DLD1 (cell line): Measurements from ENCODE around the gene PRRT2.

Source experiments
- in situ Hi-C: cut with HindIII; loops from 2 replicates; pipeline ENCODE4 v1.10.0; 2017; ENCODE audit warnings: low sequenced_read_pairs

The PRRT2 gene

DNA sequence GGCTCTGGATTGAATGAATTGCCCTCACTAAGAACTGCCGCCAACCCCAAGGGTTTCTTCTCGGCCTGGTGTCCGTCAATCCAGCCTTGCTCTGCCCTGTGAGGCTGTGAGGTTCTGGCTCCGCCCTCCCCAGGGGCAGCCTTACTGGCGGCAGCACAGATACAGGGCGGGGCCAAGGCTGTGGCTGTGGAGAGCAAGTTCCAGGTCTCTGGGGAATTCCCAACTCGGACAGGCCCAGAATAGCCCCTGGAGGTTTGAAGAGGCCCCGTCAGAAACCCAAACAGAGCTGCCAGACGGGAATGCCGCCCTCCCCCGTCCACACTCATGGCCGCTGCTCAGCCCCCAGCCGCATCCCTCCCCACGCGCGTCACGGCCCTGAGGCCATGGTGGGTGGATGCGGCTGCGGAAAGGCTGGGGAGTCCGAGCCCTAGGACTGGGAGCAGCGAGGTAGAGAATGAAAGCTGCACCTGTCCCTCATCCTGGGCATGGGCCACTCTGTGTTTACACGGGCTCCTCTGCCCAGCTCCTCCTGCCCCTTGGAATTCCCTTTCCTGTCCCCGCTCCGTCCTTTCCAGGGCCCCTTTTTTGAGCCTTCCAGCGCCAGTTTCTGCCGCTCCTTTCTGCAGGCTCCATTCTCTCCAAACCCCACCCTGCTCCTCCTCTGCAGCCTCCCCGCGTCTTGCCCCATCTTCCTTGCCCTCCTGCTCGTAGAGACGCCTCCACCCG is 660 bp upstream of the PRRT2 start:
- in situ Hi-C loops: no loop called here

DNA sequence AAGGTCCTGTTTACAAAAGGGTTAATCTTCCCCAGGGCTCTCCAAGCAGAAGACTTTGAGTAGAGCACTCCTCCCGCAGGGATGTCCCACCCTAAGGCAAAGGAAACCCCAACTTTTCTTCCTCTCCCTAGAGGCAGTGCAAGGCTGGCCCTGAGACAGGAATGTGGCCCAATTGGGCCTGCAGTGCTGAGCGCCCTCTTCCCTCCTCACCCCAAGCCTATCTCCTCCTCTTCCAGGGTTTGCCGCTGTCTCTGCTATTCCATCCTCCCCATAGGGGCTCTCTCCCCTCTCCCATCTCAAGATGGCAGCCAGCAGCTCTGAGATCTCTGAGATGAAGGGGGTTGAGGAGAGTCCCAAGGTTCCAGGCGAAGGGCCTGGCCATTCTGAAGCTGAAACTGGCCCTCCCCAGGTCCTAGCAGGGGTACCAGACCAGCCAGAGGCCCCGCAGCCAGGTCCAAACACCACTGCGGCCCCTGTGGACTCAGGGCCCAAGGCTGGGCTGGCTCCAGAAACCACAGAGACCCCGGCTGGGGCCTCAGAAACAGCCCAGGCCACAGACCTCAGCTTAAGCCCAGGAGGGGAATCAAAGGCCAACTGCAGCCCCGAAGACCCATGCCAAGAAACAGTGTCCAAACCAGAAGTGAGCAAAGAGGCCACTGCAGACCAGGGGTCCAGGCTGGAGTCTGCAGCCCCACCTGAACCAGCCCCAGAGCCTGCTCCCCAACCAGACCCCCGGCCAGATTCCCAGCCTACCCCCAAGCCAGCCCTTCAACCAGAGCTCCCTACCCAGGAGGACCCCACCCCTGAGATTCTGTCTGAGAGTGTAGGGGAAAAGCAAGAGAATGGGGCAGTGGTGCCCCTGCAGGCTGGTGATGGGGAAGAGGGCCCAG is 1.0 kb downstream of the PRRT2 start:
- in situ Hi-C loops: no loop called here

GRCh38 chr16:29813644-29814562 is 1.9 kb downstream of the PRRT2 start:
- in situ Hi-C loops: no loop called here

- in situ Hi-C loops: no loop called here
Observed at GRCh38 chr16:29814592-29814991, 2.6 kb downstream of the PRRT2 start.

DNA sequence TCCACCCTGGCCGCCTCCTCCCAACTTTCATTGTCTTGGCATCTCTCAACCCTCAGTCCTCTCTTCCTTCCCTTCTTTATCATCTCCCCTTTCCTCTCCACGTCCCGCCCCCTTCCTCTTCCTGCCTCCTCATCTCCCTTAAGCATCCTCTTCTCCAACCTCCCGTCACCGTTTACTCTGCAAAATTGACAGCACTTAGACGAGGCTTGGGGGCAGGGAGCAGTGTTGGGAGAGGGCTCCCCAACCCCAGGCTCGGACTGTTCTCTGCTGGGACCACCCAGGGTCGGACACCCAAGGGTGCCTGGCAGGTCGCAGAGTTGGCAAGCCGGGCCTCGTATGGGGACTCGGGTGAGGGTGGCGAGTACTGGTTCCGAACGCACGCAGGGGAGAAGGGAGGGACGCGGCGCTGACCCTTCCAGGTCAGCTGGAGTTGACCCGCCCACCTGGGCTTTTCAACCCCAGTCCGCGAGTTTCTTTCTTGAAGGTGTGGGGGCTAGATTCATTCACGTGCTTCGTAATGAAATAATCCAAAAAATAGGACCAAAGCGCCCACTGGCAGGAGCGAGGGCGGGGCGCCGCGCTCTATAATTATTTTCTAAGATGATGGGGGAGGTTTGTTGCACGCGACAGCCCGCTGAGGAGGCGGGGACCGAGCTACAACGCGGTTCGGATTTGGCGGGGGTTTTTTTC is 3.2 kb downstream of the PRRT2 start:
- in situ Hi-C loops: no loop called here

DNA sequence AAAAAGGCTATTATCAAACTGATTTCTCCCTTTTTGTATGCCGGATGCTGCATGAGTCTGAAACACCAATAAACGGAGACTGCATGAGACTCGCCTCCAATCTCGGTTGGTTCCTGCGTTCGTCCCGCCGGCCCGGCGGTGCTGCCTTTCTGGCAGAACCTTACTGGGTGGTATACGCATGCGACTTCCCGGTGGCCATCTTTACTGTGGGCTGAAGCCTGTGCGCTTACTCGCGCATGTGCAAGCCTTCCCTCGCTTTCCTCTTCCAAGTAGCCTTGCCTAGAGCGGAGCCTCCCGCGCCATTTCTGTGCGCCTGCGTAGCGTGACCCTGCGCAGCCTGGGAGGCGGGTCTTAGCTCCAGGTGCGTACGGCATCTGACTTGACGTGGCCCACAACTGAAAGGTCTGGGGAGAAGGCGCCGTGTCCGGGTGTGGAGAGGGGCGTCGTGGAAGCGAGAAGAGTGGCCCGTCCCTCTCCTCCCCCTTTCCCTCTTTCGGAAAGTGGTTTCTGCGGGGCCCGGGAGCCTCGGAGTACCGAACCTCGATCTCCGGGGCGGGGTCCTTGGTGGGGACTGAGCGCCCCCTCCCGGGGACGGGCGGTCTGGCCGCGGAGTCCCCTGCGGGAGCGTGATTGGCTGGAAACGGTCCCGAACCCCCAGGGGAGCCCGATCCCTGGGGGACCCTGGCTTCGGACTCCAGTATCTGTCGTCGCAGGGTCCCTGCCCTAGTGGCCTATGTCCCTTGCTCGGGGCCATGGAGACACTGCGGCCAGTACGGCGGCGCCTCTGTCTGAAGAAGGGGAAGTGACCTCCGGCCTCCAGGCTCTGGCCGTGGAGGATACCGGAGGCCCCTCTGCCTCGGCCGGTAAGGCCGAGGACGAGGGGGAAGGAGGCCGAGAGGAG is 4.0 kb downstream of the PRRT2 start, which contains the start of gene PAGR1:
Gene PAGR1, plus strand, starts transcription at position 360 of the 901 bp plus-strand sequence. Its CDS starts 374 bp downstream, at position 734.
- in situ Hi-C loops: no loop called here

GRCh38 chr16:29816694-29817441 is 4.9 kb downstream of the PRRT2 start:
- in situ Hi-C loops: no loop called here

DNA sequence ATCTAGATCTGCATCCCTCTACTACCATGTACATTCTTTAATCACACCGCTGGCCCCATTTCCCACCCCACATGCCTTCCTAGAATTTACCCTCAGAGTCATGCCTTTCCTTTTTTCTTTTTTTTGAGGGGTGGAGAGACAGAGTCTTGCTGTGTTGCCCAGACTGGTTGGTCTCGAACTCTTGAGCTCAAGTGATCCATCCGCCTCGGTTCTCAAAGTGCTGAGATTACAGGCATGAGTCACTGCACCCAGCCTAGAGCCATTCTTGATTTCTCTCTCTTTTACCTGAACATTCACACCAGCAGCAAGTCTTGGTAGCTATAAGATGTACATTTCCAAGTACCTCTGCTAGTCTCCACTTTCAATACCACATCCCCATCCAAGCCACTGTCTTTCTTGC is 6.1 kb downstream of the PRRT2 start:
- in situ Hi-C loops: no loop called here

- in situ Hi-C loops: no loop called here
Observed at GRCh38 chr16:29819506-29819905, 7.5 kb downstream of the PRRT2 start.

DNA sequence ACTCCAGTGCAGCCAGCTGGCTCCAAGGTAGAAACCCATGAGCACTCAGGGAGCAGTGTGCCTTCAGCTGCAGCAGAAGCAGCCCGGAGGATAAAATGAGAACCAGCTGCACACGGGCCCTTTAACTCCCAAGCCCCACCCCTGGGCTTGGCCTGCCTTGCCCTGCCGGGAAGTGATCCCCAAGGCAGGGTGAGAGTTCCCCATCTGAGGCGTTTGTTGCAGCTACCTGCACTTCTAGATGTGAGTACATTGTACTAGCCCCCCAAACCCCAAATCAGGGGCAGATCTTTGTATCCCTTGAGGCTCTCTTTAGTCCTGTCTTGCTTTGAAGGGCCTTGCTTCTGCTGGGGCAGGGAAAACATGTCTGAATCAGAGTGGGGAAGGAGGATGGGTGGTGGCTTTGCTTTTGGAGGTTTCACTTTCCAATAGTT is 8.3 kb downstream of the PRRT2 start, which contains the start of gene MVP:
Gene MVP, plus strand, starts transcription at position 192 of the 431 bp plus-strand sequence. CDS start 10,088 bp downstream, outside the sequence.
- in situ Hi-C loops: no loop called here

- in situ Hi-C loops: no loop called here
Observed at GRCh38 chr16:29820730-29821642, 9.0 kb downstream of the PRRT2 start.

DNA sequence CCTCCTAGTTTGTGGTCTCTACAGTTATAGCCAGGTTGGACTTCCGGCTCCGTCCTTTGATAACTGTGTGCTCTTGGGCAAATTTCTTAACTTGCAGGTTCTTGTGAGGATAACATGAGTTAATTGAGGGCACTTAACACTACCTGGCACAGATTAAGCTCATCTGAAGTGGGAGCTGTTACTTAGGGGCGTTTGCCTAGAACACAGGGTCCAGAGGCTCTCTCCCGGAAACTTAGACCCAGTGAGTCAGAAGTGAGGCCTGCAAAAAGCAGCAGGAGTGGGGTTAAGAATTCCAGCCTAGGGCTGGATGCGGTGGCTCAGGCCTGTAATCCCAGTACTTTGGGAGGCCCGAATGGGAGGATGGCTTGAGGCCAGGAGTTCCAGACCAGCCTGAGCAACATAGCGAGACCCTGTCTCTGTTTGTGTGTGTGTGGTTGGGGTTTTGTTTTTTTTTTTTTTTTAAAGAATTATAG is 9.7 kb downstream of the PRRT2 start:
- in situ Hi-C loops: no loop called here

GRCh38 chr16:29824589-29825144 is 12.7 kb downstream of the PRRT2 start:
- in situ Hi-C loops: no loop called here

- in situ Hi-C loops: no loop called here
Observed at GRCh38 chr16:29825145-29826044, 13.4 kb downstream of the PRRT2 start.

DNA sequence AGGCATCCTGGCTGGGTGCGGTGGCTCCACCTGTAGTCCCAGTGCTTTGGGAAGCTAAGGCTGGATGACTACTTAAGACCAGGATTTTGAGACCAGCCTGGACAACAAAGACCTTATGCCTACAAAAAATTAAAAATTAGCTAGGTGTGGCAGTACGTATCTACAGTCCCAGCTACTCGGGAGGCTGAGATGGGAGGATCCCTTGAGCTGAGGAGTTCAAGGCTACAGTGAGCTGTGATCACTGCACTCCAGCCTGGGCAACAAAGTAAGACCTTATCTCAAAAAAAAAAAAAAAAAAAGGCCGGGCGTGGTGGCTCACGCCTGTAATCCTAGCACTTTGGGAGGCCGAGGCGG is 14.3 kb downstream of the PRRT2 start:
- in situ Hi-C loops: no loop called here

- in situ Hi-C loops: no loop called here
Observed at GRCh38 chr16:29830774-29831173, 18.8 kb downstream of the PRRT2 start.
